H9 (cell line): ENCODE measurements around the gene VRK1. TPM values are rescaled to one million over a fixed set of nuclear protein-coding genes. Genes with fewer than 3 reads are reported as not detected.

ENCODE experiments used
- DNase-seq: peaks from one replicate; pipeline ENCODE4 v3.0.0-alpha.2; 2017
- H2AFZ ChIP-seq: one replicate; pipeline ENCODE4 v1.6.1; 2013; ENCODE audit warnings: mild to moderate bottlenecking, low read length, control low read depth, moderate library complexity
- H2AK5ac ChIP-seq: 2 replicates; pipeline ENCODE4 v1.6.1; 2013; ENCODE audit warnings: low read length, control low read depth, mixed read lengths; ENCODE audit not compliant: insufficient read length
- H2BK120ac ChIP-seq: one replicate; pipeline ENCODE4 v1.6.1; 2013; ENCODE audit warnings: low read depth, mild to moderate bottlenecking, low read length, control low read depth, inconsistent platforms; ENCODE audit not compliant: poor library complexity, severe bottlenecking
- H2BK12ac ChIP-seq: 2 replicates; pipeline ENCODE4 v1.6.1; 2013; ENCODE audit warnings: low read length, control low read depth, mixed read lengths, low read depth; ENCODE audit not compliant: insufficient read length
- H2BK15ac ChIP-seq: 2 replicates; pipeline ENCODE4 v1.6.1; 2013; ENCODE audit warnings: low read depth, low read length, control low read depth
- H2BK20ac ChIP-seq: one replicate; pipeline ENCODE4 v1.6.1; 2013; ENCODE audit warnings: low read depth, mild to moderate bottlenecking, low read length, control low read depth, inconsistent platforms; ENCODE audit not compliant: poor library complexity, severe bottlenecking
- H2BK5ac ChIP-seq: 2 replicates; pipeline ENCODE4 v1.6.1; 2013; ENCODE audit warnings: low read length, control low read depth, mixed read lengths; ENCODE audit not compliant: insufficient read length
- H3K14ac ChIP-seq: 2 replicates; pipeline ENCODE4 v1.6.1; 2013; ENCODE audit warnings: low read length, control low read depth; ENCODE audit not compliant: insufficient read depth
- H3K18ac ChIP-seq: 2 replicates; pipeline ENCODE4 v1.6.1; 2013; ENCODE audit warnings: low read depth, mild to moderate bottlenecking, mixed read lengths, low read length, control low read depth; ENCODE audit not compliant: insufficient read length
- H3K23ac ChIP-seq: 2 replicates; pipeline ENCODE4 v1.6.1; 2013; ENCODE audit warnings: low read length, control low read depth, mixed read lengths, low read depth; ENCODE audit not compliant: insufficient read length
- H3K23me2 ChIP-seq: 2 replicates; pipeline ENCODE4 v1.6.1; 2013; ENCODE audit warnings: low read depth, mild to moderate bottlenecking, mixed read lengths, low read length, control low read depth; ENCODE audit not compliant: insufficient read length, poor library complexity, severe bottlenecking
- H3K27ac ChIP-seq: 2 replicates; pipeline ENCODE4 v1.5.1; 2013; ENCODE audit warnings: low read length, control low read depth, mixed read lengths, low read depth; ENCODE audit not compliant: insufficient read length
- H3K27me3 ChIP-seq: 2 replicates; pipeline ENCODE4 v1.6.1; 2013; ENCODE audit warnings: low read length, control low read depth, inconsistent platforms; ENCODE audit not compliant: insufficient read depth
- H3K4ac ChIP-seq: 2 replicates; pipeline ENCODE4 v1.6.1; 2013; ENCODE audit warnings: low read depth, mild to moderate bottlenecking, control low read depth, inconsistent platforms, low read length, moderate library complexity
- H3K4me1 ChIP-seq: 2 replicates; pipeline ENCODE4 v1.6.1; 2013; ENCODE audit warnings: low read length, control low read depth, inconsistent platforms; ENCODE audit not compliant: insufficient read depth
- H3K4me2 ChIP-seq: 2 replicates; pipeline ENCODE4 v1.6.1; 2013; ENCODE audit warnings: low read length, control low read depth, mixed read lengths; ENCODE audit not compliant: insufficient read length, insufficient read depth
- H3K56ac ChIP-seq: 2 replicates; pipeline ENCODE4 v1.6.1; 2013; ENCODE audit warnings: low read depth, mild to moderate bottlenecking, mixed read lengths, low read length, control low read depth; ENCODE audit not compliant: insufficient read length
- H3K79me1 ChIP-seq: 2 replicates; pipeline ENCODE4 v1.6.1; 2013; ENCODE audit warnings: low read depth, mild to moderate bottlenecking, moderate library complexity, low read length, control low read depth, inconsistent platforms; ENCODE audit not compliant: insufficient read depth, poor library complexity, severe bottlenecking
- H3K79me2 ChIP-seq: 2 replicates; pipeline ENCODE4 v1.6.1; 2013; ENCODE audit warnings: low read length, control low read depth, inconsistent platforms; ENCODE audit not compliant: insufficient read depth
- H3K9ac ChIP-seq: 2 replicates; pipeline ENCODE4 v1.6.1; 2013; ENCODE audit warnings: low read length, control low read depth, mixed read lengths; ENCODE audit not compliant: insufficient read length; ENCODE audit errors: extremely low read depth
- H3K9me3 ChIP-seq: one replicate; pipeline ENCODE4 v1.6.1; 2013; ENCODE audit warnings: low read depth, low read length, inconsistent platforms; ENCODE audit not compliant: control insufficient read depth
- H3T11ph ChIP-seq: one replicate; pipeline ENCODE4 v1.6.1; 2013; ENCODE audit warnings: mild to moderate bottlenecking, low read length, control low read depth, inconsistent platforms
- H4K20me1 ChIP-seq: one replicate; pipeline ENCODE4 v1.6.1; 2013; ENCODE audit not compliant: control insufficient read depth, insufficient read length, insufficient read depth
- H4K5ac ChIP-seq: 2 replicates; pipeline ENCODE4 v1.6.1; 2013; ENCODE audit warnings: low read depth, mild to moderate bottlenecking, mixed read lengths, low read length, control low read depth; ENCODE audit not compliant: insufficient read length
- H4K8ac ChIP-seq: replicated peaks from 2 replicates; pipeline ENCODE4 v1.6.1; 2013; ENCODE audit warnings: low read length, control low read depth, mixed read lengths, low read depth; ENCODE audit not compliant: insufficient read length
- H4K91ac ChIP-seq: 2 replicates; pipeline ENCODE4 v1.6.1; 2013; ENCODE audit warnings: low read depth, mild to moderate bottlenecking, moderate library complexity, mixed read lengths, low read length, control low read depth; ENCODE audit not compliant: insufficient read length
- H3K27ac Mint-ChIP-seq, 3 experiments: 2 replicates in 2 of 3; 3 replicates in 1 of 3; pipeline ENCODE4 v1.8.0; 2020 to 2021; ENCODE audit warnings: mixed read lengths in 3 of 3, mild to moderate bottlenecking in 1 of 3, moderate library complexity in 1 of 3
- H3K27me3 Mint-ChIP-seq: 2 replicates; pipeline ENCODE4 v1.8.0; 2021; ENCODE audit warnings: low read depth, mild to moderate bottlenecking, moderate library complexity, mixed read lengths
- H3K36me3 Mint-ChIP-seq, 3 experiments: 2 replicates in 2 of 3; 3 replicates in 1 of 3; pipeline ENCODE4 v1.8.0; 2020 to 2021; ENCODE audit warnings: low read depth in 3 of 3, mixed read lengths in 3 of 3; ENCODE audit not compliant: insufficient read depth in 1 of 3
- H3K4me1 Mint-ChIP-seq, 2 experiments: 2 replicates each; pipeline ENCODE4 v1.8.0; 2020; ENCODE audit warnings: mixed read lengths in 2 of 2
- H3K4me3 Mint-ChIP-seq, 2 experiments: 2 replicates in 1 of 2; 3 replicates in 1 of 2; pipeline ENCODE4 v1.8.0; 2020 to 2021; ENCODE audit warnings: mild to moderate bottlenecking in 2 of 2, mixed read lengths in 2 of 2, moderate library complexity in 1 of 2
- H3K9me3 Mint-ChIP-seq, 2 experiments: 2 replicates in 1 of 2; 3 replicates in 1 of 2; pipeline ENCODE4 v1.8.0; 2020; ENCODE audit warnings: mild to moderate bottlenecking in 2 of 2, mixed read lengths in 2 of 2, moderate library complexity in 1 of 2
- WGBS: extraction: QIAGEN DNeasy Blood & Tissue Kit; methylation state at CpG from one replicate; pipeline ENCODE4 v1.1.7; 2013; ENCODE audit warnings: missing lambda C conversion rate, low lambda C conversion rate, mixed read lengths; ENCODE audit not compliant: insufficient read length; ENCODE audit errors: extremely low coverage; 5-methylcytosine and 5-hydroxymethylcytosine counted together
- total RNA-seq: library from RNA; stranded (reverse); gene quantifications from 2 replicates; pipeline ENCODE4 v1.2.1, GENCODE V29; 2021
- TF ChIP-seq, protein P1 (sequence below): fragments of 200-600 bp; sonication (generic); conservative IDR thresholded peaks from 3 replicates; pipeline ENCODE4 v1.8.0; 2021; ENCODE audit warnings: antibody characterized with exemption, mild to moderate bottlenecking

The VRK1 gene
- total RNA-seq, 1 experiment from 2014 or later, result 55.7 TPM

DNA sequence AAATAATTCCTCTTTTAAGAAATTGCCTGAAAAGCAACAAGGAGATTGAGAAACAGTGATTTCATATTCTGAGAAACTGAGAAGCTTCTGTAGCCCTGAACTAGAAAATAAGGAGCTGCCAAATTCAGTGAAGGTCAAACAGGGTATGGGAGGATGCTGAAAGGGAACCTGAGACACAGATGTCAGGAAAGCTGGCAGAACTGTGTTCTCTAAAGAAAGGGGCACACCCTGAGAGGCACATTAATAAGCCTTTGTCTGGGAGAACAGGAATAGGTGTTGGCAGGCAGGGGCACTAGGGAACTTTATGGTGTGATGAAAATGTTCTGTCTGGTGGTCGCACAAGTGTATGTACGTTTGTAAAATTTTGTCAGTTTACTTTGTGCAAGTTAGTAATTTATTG is 29.6 kb downstream of the VRK1 start:
- Histone ChIP-seq H3K9ac (no peak overlapping the region), H3K4ac (no peak overlapping the region), H2BK20ac (no peak overlapping the region), H3K9me3 (no peaks in the 10 kb centered on the region), H3K18ac (no peak overlapping the region), H3K4me2 (no peak overlapping the region), H3K56ac (no peak overlapping the region), H4K20me1 (no peaks in the 10 kb centered on the region), H3K14ac (no peak overlapping the region), H4K8ac (no peak overlapping the region), H3K23me2 (no peaks in the 10 kb centered on the region), H4K5ac (no peak overlapping the region), H4K91ac (no peak overlapping the region), H3K27ac (no peak overlapping the region), H3T11ph (no peak overlapping the region), H2BK12ac (no peak overlapping the region), H3K4me1 (no peaks in the 10 kb centered on the region; the same call in 1 of the 2 replicates), H2BK120ac (no peak overlapping the region), H3K79me1 (peaks cover 5% of the 10 kb centered on the region), H2AFZ (no peak overlapping the region), H3K79me2 (peaks cover 14% of the 10 kb centered on the region; the same call in 1 of the 2 replicates), H3K27me3 (no peaks in the 10 kb centered on the region), H2BK15ac (no peak overlapping the region), H2AK5ac (no peak overlapping the region), H2BK5ac (no peak overlapping the region), H3K23ac (no peak overlapping the region)
- TF ChIP-seq, protein P1, sequence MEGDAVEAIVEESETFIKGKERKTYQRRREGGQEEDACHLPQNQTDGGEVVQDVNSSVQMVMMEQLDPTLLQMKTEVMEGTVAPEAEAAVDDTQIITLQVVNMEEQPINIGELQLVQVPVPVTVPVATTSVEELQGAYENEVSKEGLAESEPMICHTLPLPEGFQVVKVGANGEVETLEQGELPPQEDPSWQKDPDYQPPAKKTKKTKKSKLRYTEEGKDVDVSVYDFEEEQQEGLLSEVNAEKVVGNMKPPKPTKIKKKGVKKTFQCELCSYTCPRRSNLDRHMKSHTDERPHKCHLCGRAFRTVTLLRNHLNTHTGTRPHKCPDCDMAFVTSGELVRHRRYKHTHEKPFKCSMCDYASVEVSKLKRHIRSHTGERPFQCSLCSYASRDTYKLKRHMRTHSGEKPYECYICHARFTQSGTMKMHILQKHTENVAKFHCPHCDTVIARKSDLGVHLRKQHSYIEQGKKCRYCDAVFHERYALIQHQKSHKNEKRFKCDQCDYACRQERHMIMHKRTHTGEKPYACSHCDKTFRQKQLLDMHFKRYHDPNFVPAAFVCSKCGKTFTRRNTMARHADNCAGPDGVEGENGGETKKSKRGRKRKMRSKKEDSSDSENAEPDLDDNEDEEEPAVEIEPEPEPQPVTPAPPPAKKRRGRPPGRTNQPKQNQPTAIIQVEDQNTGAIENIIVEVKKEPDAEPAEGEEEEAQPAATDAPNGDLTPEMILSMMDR, result no peak
- no peak overlapping the region for H3K4me3 Mint-ChIP-seq
- peaks cover 0 to 2% of the 10 kb centered on the region in 2 experiments; a peak in 1 of 5 replicates for H3K9me3 Mint-ChIP-seq
- H3K36me3 Mint-ChIP-seq, result peaks cover 0 to 8% (median 4%) of the 10 kb centered on the region in 3 experiments; a peak in 3 of 7 replicates
- no peaks in the 10 kb centered on the region for H3K27me3 Mint-ChIP-seq
- DNase-seq, result no peak
- peaks cover 9 to 15% of the 10 kb centered on the region in 2 experiments for H3K4me1 Mint-ChIP-seq
- no CpG with 5 or more reads among the region's 2 CpGs for WGBS
- H3K27ac Mint-ChIP-seq, result peak overlapping the region; percentile 15 to 80 (median 41); a peak in 4 of 7 replicates
